MM.1S (cell line): Measurements from ENCODE around the gene GSTA4.

Source experiments
- DNase-seq: peaks from one replicate; pipeline ENCODE4 v3.0.0-alpha.2; 2015
- H2AFZ ChIP-seq: fragments of 300-600 bp; sonication (generic); 2 replicates; pipeline ENCODE4 v1.6.0; 2016; ENCODE audit warnings: antibody characterized with exemption, low read length
- H3F3A ChIP-seq: fragments of 300-600 bp; sonication (generic); 2 replicates; pipeline ENCODE4 v1.6.1; 2016; ENCODE audit warnings: mild to moderate bottlenecking, antibody characterized with exemption, low read length, moderate library complexity, mixed read lengths; ENCODE audit not compliant: insufficient read depth
- H3K27ac ChIP-seq: fragments of 300-600 bp; sonication (generic); 2 replicates; pipeline ENCODE4 v1.5.1; 2016; ENCODE audit warnings: mild to moderate bottlenecking, low read length
- H3K27me3 ChIP-seq: fragments of 300-600 bp; sonication (generic); replicated peaks from 2 replicates; pipeline ENCODE4 v1.6.0; 2016; ENCODE audit warnings: low read length; ENCODE audit not compliant: insufficient read depth
- H3K36me3 ChIP-seq: fragments of 300-600 bp; sonication (generic); replicated peaks from 2 replicates; pipeline ENCODE4 v1.6.1; 2016; ENCODE audit warnings: mild to moderate bottlenecking, low read length, mixed read lengths; ENCODE audit not compliant: insufficient read depth
- H3K4me1 ChIP-seq: fragments of 300-600 bp; sonication (generic); 2 replicates; pipeline ENCODE4 v1.6.1; 2016; ENCODE audit warnings: low read length, mixed read lengths
- H3K4me2 ChIP-seq: fragments of 300-600 bp; sonication (generic); 2 replicates; pipeline ENCODE4 v1.6.0; 2016; ENCODE audit warnings: low read depth, low read length
- H3K4me3 ChIP-seq: fragments of 300-600 bp; sonication (generic); 2 replicates; pipeline ENCODE4 v1.5.1; 2016; ENCODE audit warnings: low read length, mixed read lengths
- H3K79me2 ChIP-seq: fragments of 300-600 bp; sonication (generic); 2 replicates; pipeline ENCODE4 v1.6.1; 2016; ENCODE audit warnings: mixed run types, low read length, mixed read lengths
- H3K9ac ChIP-seq: fragments of 300-600 bp; sonication (generic); 2 replicates; pipeline ENCODE4 v1.6.1; 2016; ENCODE audit warnings: low read length, mixed read lengths
- H3K9me2 ChIP-seq: fragments of 300-600 bp; sonication (generic); replicated peaks from 2 replicates; pipeline ENCODE4 v1.6.1; 2016; ENCODE audit warnings: mild to moderate bottlenecking, low read length, mixed read lengths; ENCODE audit not compliant: insufficient read depth
- H3K9me3 ChIP-seq: fragments of 300-600 bp; sonication (generic); replicated peaks from 2 replicates; pipeline ENCODE4 v1.6.1; 2016; ENCODE audit warnings: mild to moderate bottlenecking, low read length, mixed read lengths; ENCODE audit not compliant: insufficient read depth
- H4K20me1 ChIP-seq: fragments of 300-600 bp; sonication (generic); 2 replicates; pipeline ENCODE4 v1.6.1; 2016; ENCODE audit warnings: mild to moderate bottlenecking, low read length, moderate library complexity, mixed read lengths; ENCODE audit not compliant: insufficient read depth
- CTCF ChIP-seq: fragments of 300-600 bp; sonication (generic); IDR thresholded peaks from 2 replicates; pipeline ENCODE4 v1.5.1; 2016; ENCODE audit warnings: antibody characterized with exemption, low read length, mixed read lengths
- EZH2 ChIP-seq: fragments of 300-600 bp; sonication (generic); optimal IDR thresholded peaks from 2 replicates; pipeline ENCODE3; 2017; ENCODE audit warnings: low read depth, mild to moderate bottlenecking, antibody characterized with exemption, low read length, mixed read lengths
- EZH2phosphoT487 ChIP-seq: fragments of 300-600 bp; sonication (generic); IDR thresholded peaks from 2 replicates; pipeline ENCODE4 v1.6.1; 2018; ENCODE audit warnings: antibody characterized with exemption, low read length

GSTA4 gene

DNA sequence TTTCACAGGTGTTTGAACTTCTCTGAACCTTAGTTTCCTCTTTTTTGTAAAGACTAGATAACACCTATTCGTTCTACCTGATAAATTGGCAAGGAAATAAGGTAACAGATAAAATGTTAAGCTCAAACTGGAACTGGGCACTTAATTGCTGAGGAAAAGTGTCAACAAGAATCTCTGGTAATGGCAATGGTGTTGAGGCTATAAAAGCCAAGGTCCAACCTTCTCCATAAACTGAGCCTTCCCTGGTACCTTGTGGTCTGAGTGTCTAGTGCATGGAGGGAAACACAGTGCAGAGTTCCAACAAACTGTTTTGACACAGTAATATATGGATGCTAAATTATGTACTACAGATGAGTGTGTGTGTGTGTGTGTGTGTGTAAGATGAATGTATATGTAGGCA is 33.4 kb upstream of the GSTA4 start:
- Histone ChIP-seq H3K36me3 (no peaks in the 10 kb centered on the region), H3K9me2 (no peaks in the 10 kb centered on the region), H3K27ac (no peak overlapping the region), H3K4me1 (peaks cover 5% of the 10 kb centered on the region; the same call in 1 of the 2 replicates), H4K20me1 (no peaks in the 10 kb centered on the region), H2AFZ (no peak overlapping the region), H3K4me2 (no peak overlapping the region), H3K4me3 (no peak overlapping the region), H3K9ac (no peak overlapping the region), H3K27me3 (no peaks in the 10 kb centered on the region), H3F3A (no peaks in the 10 kb centered on the region), H3K79me2 (no peaks in the 10 kb centered on the region), H3K9me3 (no peaks in the 10 kb centered on the region)
- TF ChIP-seq EZH2, result no peak
- TF ChIP-seq EZH2phosphoT487, result no peak
- no peak for TF ChIP-seq CTCF
- DNase-seq, result no peak

DNA sequence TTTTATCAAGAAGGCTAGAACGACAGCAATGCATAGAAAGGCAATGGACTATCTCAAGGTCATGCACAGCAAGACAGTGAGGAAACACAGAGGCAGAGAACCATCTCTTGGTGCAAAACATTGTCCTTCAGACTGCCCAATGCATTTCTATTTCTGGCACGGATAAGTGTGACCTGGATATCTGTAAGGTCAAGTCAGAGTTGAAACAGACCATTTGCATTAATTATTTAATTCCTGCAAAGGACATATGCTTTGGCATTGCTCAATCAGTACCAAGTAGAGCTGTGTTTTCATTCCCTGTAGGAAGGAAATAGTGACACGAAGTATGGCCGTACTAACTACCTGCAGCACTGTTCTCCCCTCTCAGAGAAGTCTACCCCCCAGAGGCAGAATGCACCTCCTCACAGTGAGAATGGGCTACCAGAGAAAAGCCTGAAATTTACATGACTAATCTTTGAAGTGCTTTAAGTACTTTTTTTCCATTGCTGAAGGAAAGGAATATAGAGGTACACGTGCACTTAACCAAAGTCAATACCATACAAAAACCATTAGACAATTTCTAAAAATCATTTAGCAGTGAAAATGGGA is 32.1 kb upstream of the GSTA4 start:
- no peaks in the 10 kb centered on the region for H3K79me2 ChIP-seq
- H4K20me1 ChIP-seq, result no peaks in the 10 kb centered on the region
- H3K4me2 ChIP-seq, result no peak overlapping the region
- H3K4me1 ChIP-seq, result peaks cover 5% of the 10 kb centered on the region; the same call in 1 of the 2 replicates
- H3K27me3 ChIP-seq, result no peaks in the 10 kb centered on the region
- H3K27ac ChIP-seq, result no peak overlapping the region
- no peak overlapping the region for H3K9ac ChIP-seq
- H3K4me3 ChIP-seq, result no peak overlapping the region
- H3K9me3 ChIP-seq, result no peaks in the 10 kb centered on the region
- no peaks in the 10 kb centered on the region for H3F3A ChIP-seq
- DNase-seq, result no peak
- no peak overlapping the region for H2AFZ ChIP-seq
- TF ChIP-seq CTCF (no peak), EZH2phosphoT487 (no peak), EZH2 (no peak)
- no peaks in the 10 kb centered on the region for H3K36me3 ChIP-seq
- no peaks in the 10 kb centered on the region for H3K9me2 ChIP-seq

DNA sequence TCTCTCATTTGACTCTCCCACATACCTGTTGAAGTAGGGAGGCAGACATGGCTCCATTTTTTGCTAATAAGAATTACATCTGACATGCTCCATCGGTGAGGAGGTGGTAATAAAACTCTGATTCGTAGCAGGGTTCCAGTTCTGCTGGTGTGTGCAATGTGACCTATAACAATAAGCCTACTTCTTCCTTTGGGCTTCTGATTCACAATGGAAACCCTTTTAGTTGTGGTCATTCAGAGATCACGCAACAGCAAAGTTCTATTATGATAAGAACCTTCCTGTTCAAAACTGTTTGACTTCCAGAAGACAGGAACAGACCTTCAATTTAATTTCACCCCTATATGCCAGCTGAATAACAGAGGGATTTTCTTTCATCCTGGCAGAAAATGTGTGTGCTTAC is 31.4 kb upstream of the GSTA4 start:
- H3K27ac ChIP-seq, result no peak overlapping the region

More for the DNA sequence above, 31.4 kb upstream of the GSTA4 start:
- Histone ChIP-seq H2AFZ (no peak overlapping the region), H3F3A (no peaks in the 10 kb centered on the region), H3K4me1 (peaks cover 5% of the 10 kb centered on the region; the same call in 1 of the 2 replicates), H3K79me2 (no peaks in the 10 kb centered on the region), H3K9me3 (no peaks in the 10 kb centered on the region), H3K27me3 (no peaks in the 10 kb centered on the region), H3K36me3 (no peaks in the 10 kb centered on the region), H3K9ac (no peak overlapping the region), H3K4me2 (no peak overlapping the region), H3K9me2 (no peaks in the 10 kb centered on the region), H4K20me1 (no peaks in the 10 kb centered on the region), H3K4me3 (no peak overlapping the region)
- no peak for DNase-seq
- no peak for TF ChIP-seq CTCF
